HG02642 (cell line): ENCODE results near the gene VEGFA.
A peak's percentile ranks its signal among the peaks of the same experiment; 100 is the strongest.
"Not testable (repeated sequence)": the region's sequence is repeated elsewhere in the genome, so short reads cannot be mapped to it uniquely, and the experiment has no call there.

Experiments
- ATAC-seq: cut with Tn5 transposase; IDR thresholded peaks from one replicate; pipeline ENCODE4 v1.9.1; 2021; ENCODE audit warnings: mild to moderate bottlenecking; ENCODE audit not compliant: unreplicated experiment, poor library complexity

Gene VEGFA

DNA sequence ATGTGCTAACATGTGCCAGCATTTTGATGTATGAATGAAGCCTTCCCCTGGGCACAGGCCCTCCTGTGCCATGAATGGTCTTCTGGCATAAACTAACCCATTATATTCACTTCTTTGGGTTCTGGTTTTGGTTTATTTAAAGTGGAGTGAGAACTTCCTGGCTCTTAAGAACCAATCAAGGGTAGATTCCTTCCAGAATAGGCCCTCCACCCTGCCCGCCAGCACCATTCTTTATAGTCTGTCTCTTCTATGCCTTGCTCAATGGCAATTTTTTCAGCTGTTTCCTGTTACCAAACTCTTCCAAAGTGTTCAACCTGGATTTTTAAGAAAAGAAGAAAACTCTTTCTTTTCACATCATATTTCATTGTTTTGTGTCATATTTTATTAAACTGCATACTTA, 44.1 kb downstream of the VEGFA start:
- no peak for ATAC-seq

DNA sequence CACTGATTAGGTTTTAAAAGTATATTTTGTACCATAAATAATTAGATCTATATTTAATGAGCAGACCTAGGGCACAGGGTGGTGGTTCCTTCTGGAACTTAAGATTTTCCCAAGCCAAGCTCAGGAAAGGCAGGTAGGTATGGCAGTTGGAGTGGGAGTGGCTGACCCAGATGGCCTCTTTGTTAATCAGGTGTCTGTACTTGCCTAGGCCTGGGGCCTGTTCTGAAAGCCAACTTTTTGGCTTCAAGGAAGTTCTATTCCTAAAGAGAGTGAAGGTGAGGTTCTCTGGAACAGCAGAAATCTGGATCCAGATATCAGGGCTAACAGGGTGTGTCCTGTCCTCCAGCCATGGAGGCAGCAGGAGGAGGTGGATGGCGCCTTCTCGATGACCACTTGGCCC, 44.9 kb downstream of the VEGFA start:
- ATAC-seq = no peak

DNA sequence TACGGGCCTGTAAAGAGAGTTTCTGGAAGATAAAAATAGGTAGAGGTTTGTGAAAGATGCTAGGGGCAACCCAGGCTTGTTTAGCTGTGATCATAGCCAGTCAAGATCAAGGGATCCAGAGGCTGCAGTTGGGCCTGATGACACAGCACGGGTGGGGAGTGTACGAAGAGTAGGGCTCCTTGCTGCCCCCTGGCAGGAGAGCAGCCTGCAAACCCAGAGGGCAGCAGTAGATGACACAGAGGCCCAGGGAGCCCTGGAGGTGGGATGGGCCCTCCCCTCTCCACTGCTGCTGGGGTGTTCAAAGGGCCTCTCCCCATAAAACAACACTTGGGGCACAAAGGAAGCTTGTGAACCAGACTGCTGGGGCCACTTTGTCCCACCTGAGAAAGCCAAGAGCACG, 47.2 kb downstream of the VEGFA start:
- peak; percentile 46 for ATAC-seq

DNA sequence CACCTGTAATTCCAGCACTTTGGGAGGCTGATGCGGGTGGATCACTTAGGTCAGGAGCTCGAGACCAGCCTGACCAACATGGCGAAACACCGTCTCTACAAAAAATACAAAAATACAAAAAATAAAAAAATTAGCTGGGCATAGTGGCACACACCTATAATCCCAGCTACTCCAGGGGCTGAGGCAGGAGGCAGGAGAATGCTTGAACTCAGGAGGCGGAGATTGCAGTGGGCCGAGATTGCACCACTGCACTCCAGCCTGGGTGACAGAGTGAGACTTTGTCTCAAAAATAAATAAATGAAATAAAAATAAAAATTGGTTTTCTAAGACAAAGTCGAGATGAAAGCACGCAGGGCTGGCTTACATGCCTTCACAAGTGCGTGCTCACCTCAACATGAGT, 49.0 kb downstream of the VEGFA start:
- not testable (repeated sequence) for ATAC-seq

DNA sequence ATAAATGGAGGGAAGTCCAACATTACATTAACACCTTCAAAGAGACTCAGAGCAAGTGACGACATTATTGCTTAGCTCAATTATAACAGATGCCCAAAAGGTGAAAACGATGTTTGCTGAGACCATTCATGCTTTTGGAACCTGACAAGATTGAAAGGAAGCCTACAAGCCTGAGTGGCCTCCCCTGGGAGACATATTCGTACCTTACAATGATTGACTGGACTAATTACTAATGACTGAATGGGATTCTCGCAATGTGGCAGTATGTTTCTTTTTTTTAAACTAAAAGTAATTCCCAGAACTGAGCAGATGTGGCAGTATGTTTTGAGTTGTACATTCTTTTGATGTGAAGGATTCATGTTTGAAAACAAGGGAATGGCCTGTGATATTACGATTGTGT, 49.9 kb downstream of the VEGFA start:
- no peak for ATAC-seq

DNA sequence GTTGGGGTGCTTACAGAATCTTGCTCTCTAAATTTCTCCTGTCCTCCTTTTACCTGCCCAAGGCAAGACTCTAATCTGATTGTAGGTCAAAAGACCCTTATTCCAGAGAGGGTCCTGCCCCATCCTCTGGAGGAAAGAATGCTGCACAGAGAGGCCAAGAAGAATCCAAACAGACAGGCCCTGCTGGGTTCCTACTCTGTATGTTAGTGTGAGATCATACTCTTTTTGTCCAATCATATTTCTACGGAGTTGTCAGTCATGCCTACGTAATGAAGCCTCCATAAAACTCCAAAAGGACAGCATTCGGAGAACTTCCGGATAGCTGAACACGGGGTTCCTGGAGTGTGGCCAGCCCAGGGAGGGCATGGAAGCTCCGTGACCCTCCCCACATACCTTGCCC, 50.5 kb downstream of the VEGFA start:
- no peak for ATAC-seq

DNA sequence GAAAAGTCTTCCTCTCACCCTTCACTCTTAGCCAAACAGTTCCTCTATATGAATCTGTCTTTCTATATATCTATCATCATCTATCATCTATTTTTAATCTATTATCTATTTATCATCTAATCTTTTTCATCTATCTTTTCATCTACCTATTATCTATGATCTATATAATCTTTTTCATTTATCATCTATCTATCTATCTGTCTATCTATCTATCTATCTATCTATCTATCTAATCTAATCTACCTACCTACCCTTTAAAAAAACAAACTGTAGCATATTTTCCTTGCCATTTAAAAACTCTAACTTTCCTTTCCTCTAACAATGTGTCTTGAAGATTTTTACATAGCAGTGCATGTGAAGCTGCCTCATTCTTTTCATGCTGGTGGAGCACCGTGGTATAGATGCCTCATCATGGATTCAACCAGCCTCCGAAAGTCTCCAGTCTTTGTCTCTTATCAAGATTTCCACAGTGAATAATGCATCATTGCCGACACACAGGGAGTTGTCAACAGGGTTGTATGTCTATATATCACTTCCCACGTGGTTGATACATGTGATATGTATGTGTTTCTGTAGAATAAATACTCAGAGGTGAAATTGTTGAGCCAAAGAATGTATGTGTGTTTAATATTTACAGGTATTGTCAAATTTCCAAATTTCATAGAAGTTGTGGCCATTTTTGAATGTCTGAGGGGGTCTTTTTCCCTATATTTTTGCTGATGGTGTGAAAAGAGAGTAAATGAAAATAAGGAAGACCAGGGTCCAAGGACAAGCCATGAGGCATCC, 51.3 kb downstream of the VEGFA start:
- ATAC-seq = no peak

DNA sequence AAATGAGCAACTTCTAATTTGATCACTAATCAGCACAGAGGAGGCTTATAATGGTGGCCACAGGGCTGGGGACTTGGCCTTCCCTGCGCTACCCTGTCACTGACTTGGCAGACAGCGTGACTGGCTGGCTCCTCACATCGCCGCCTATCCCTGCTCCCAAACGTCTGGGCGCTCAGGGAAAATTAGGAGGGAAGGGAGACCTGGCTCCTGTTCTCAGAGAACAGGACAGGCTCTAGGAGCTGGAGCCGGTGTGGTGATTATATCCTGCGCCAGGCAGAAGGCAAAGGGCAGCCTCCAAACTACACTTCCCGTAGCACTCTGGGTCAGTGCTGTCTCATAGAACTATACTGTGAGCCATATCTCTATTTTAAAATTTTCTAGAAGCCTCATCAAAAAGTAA, 53.4 kb downstream of the VEGFA start:
- ATAC-seq = no peak

DNA sequence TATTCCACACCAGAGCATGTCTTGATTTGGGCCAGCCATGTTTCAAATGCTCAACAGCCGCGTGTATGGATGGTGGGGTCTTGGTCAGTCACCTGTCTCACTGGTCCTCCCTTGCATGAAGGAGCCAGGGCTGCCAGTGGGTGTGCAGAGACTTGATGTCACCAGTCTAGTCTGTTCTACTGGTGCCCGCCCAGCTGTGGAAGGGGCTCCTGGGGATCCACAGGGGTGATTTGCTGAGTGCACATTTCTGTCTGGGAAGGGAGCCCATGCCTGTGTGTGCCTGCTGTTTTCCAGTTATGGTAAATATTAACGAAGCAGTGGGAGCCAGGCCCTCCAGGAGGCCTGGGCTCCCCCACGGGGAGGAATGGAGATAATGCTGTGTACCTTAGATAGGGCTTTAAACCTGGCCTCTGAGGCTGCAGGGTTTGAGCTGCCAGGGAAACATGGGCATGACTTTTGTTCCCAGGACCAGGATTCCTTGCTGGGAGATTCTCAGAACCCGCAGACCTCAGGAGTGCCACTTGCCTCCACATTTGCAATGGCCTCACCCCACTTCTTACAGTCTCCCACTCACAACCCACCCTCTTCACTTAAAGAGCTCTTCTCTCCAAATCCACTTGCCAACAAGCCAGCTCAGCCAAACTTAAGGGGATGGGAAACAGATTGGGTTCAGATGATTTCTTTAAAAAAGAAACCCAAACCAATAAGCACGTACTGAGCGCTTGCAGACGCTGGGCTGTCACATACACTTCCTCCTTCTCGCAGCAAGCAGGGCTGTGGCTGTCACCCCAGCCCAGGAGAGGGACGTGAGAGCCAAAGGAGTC, 54.1 kb downstream of the VEGFA start:
- no peak for ATAC-seq

DNA sequence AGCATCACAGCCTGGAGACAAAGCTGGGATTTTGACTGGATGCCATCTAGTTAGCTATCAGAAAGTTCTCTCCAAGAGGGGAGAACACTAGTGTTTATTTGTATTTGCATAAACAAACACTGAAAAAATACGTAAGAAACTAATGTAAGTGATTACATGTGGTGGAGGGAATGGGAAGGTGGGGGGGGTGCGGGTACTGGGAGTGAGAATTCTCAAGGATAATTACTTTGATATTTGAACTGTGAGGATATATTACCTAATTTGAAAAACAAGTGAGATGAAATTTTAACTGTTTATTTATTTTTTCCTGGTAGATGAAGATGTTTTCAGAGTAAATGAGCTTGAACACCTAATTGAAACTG, 54.7 kb downstream of the VEGFA start:
- no peak for ATAC-seq

DNA sequence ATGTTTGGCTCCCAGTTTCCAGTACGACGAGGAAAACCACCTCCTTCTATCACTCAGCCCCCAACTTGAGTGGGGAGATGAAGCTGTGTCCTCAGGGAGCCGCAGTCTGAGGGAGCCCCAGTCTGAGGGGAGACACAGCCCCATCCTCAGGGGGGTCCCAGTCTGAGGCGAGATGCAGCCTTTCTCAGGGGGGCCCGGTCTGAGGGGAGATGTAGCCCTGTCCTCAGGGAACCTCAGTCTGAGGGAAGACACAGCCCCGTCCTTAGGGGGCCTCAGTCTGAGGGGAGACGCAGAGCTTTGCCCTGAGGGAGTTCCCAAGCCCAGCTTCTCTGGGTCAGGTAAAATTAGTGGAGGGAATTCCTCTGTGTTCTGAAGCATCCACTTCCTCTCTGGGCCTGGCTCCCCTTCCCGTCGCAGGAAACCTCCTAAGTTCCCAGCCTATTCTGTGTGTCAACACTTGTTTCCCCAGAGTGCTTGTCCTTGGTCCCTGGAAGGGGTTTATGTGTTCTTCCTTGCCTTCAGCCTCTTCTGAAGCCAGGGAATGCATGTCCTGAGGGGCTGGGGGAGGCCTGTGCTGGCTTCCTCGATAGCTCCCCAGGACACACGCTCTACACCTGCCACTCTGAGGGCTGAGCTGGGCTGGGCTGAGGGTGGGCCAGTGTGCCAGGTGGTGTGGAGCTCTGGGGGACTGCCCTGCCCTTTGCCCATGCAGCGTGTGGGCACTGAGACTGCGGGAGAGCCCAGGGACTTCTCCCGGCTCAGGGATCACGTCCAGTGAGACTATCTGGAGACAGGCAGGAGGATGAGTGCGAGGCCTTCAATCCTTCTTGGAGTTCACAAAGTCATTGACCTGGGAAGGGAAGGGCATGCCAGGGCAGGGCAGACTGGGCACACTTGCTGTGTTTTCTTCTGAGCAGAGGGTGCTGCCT, 55.4 kb downstream of the VEGFA start:
- ATAC-seq = no peak

DNA sequence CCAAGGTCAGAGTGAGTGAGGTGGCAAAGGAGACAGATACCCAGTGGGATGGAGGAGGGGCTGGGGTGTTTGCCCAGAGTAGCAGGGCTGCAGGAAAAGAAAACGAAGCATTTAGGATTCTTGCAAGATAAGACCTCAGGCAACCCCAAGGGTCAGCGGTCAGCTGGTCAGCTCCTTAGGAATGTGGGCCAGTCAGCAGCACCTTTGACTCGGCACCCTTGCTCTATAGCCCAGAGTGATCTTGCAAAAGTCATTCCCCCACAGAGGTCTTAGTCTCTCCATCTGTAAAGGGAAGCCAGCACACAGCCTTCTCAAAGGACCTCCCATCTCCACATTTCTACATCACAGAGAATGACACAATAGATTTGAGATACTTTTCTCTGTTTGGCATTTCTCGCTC, 56.7 kb downstream of the VEGFA start:
- ATAC-seq = no peak

DNA sequence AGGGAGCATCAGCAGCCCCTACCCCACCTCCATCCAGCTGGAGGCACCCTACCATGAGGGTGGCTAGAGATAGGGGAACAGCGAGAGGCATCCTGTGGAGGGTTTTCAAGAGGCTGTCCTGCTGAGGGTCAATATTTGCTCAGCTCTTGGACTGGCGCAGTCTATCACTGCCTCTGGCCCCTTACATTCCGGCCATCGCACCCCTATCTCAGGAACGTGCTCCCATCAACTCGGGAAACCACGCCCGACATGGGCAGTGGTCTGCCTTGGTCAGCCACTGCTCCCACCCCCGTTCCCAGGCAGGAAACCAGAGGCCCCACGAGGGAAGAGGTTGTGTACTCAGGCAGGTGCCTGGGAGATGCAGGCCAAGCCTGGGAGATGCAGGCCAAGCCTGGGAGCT, 57.9 kb downstream of the VEGFA start:
- no peak for ATAC-seq

DNA sequence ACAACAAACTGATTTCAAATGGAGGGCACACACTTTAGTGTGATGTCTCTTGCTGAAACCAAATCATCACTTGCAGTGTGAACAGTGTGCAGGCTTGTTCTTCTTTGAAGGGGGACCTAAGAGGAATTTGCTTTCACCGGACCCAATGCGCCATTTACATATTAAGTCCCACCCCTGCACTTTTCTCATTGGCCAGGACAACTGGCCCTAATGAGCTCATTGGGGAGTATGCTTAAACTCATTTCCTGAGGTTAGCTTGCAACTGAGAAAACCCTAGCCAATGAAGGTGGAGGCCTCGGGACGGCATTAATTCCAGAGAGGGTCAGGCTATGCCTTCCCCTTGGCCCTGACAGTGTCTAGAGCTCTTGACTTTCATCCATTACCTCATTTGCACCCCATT, 58.7 kb downstream of the VEGFA start:
- no peak for ATAC-seq

DNA sequence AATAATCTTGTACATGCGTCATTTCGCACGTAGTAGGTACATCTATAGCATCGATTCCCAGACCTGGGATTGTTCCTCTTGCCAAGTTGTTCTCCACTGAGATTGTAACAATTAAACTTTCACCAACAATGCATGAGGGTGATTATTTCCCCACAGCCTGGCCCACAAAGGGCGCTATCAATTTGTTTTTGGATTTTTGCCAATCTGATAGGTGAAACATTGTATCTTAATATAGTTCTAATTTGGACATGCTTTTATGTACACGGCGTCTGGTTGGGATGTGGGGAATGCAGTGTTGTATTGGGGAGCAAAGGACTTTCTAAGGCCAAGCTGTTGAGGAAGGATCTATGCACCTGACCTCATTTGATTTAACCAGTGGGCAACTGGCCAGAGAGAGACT, 59.5 kb downstream of the VEGFA start:
- no peak for ATAC-seq

DNA sequence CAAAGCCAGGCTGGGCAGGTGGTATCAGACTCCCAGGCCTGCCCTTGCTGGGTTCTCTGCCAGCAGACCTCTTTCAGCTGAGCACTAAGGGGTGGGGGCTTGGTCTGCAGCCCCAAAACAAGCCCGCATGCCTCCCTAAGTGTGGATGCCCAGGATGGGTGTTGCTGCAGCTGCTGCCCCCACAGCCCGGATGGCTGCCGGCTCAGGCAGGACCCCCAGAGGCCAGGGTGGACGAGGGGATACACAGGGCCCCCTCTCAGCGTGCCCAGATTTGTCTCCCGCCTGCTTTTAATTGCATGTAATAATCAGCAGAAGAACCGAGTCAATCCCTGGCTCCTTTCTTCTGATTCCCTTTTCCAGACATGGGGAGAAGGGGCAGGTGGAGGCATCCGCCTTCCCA, 60.8 kb downstream of the VEGFA start:
- no peak for ATAC-seq

DNA sequence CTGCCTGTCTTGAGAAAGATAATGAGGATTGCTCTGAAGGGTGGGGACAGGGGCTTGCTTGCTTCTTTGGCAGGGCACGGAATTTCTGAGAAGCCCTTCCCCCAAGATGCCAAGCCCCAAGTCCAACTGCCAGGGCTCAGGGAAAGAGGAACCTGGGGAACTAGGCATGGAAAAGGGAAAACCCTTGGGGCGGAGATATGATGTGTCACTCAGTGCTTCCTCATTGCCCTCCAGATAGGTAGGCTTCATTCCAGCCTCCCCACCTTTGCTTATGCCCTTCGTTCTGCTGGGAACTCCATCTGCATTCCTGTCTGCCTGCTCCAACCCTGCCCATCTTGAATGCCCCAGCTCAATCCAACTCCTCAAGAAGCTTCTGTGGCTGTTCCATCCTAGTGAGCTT, 61.2 kb downstream of the VEGFA start:
- no peak for ATAC-seq

DNA sequence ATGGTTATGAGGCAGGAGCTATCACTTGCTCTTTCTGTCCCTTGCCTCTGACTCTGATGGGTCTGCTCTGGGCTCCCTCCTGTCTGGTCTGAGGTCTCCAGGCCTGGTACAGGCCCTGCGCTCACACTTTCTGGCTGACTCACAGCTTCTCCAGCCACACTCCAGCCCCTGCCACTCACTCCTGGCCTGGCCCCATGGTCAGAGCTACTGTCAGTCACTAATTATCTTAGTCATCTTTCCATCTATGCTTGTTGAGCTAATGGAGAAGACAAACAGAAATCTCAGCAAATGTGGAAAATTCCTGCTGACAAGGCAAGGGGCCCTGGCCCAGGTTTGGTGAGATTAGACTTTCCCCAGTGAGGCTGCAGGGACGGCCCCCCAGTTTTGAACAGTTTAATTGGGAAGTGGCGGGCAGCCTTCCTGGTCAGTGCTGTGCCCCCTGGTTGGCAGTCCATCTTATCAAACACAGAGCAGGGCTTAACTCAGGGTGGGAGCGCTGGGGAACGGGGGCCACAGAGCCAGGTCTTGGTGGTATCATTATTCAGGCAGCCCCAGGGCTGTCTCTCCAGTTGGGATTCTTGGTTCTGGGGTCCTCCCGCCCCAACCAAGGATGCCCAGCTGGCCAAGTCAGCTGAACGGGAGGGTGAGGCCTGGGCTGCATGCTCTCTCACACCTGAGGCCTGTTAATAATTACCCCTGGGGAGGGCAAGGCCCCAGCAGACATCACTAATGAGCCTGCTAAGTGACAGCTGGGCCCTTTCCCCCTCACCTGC, 63.4 kb downstream of the VEGFA start:
- ATAC-seq = no peak

DNA sequence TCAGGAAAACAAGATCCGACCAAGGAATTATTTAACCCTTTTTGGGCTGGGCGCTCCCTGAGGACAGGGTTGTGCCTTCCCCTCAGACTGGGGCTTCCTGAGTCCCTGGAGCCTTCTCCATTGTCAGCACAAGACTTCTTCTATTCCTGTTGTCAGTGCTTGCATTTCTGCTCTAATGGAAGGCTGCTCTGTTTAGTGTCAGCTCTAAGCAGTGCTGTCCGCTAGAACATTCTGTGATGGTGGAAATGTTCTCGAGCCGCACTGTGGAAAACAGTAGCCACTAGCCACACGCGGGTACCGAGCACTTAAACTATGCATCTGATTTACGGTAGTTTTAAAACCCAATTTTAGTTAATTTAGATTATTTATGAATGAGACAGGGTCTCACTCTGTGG, 64.0 kb downstream of the VEGFA start:
- ATAC-seq = no peak

DNA sequence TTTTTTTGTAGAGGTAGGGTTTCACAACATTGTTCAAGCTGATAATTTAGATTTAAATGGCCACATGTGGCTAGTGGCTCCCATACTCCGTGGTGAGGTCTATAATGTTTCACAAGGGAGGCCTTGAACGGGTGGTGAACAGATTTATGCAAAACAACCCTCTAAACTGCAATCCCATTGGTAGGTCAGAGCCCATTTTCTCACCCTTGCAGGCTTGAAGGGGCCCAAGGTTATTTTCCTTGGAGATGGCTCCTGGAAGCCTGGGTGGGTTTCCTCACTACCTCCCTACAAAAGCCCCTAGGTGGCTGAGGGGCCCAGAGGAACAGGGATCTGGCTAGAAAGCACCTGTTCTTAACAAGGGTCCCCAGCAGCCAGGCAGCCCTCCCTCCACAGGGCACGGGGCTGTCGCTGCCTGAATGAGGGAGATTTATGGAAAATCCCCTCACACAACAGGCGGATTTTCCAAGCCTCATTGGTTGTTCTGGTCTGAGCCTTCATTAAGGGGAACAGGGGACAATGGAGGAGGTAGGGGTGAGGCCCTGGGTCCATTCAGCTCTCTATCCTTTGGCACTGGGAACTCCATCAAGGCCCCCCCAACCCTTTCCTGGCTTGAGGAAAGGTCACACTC, 64.6 kb downstream of the VEGFA start:
- ATAC-seq = no peak
